ENCODE data around the gene USH1C. TPM values are rescaled to one million over a fixed set of nuclear protein-coding genes. Genes with fewer than 3 reads are reported as not detected.

The USH1C gene
- total RNA-seq, 1 experiment from 2014 or later, result not detected

- no peak overlapping the region for H3K27ac ChIP-seq (ENCODE audit: low read length)
- H2AFZ ChIP-seq (ENCODE audit: low read length), result no peak overlapping the region
- H3K9me3 ChIP-seq (ENCODE audit: low read length), result no peaks in the 10 kb centered on the region
- H3K79me2 ChIP-seq (ENCODE audit: low read length), result no peaks in the 10 kb centered on the region
- no peaks in the 10 kb centered on the region for H4K20me1 ChIP-seq (ENCODE audit: insufficient read depth, low read depth, low read length)
- H3K4me1 ChIP-seq (ENCODE audit: low read length), result peaks cover 4% of the 10 kb centered on the region
- DNase-seq, result no peak
- H3K9me2 ChIP-seq (replicated peaks; ENCODE audit: insufficient read depth, low read length), result no peaks in the 10 kb centered on the region
- no peaks in the 10 kb centered on the region for H3K27me3 ChIP-seq (ENCODE audit: low read length)
- no peak overlapping the region for H3K4me2 ChIP-seq (ENCODE audit: low read depth, low read length, poor library complexity, severe bottlenecking)
- no peak overlapping the region for H3K9ac ChIP-seq (ENCODE audit: low read length)
- H3K36me3 ChIP-seq (ENCODE audit: insufficient read depth, low read length), result no peaks in the 10 kb centered on the region
- H3K4me3 ChIP-seq (ENCODE audit: low read length), result no peak overlapping the region
Observed at GRCh38 chr11:17538054-17538453, 6.2 kb downstream of the USH1C start.

- H3K27ac ChIP-seq (ENCODE audit: low read length), result no peak overlapping the region
- H3K4me3 ChIP-seq (ENCODE audit: low read length), result no peak overlapping the region
- no peaks in the 10 kb centered on the region for H3K9me3 ChIP-seq (ENCODE audit: low read length)
- H3K4me2 ChIP-seq (ENCODE audit: low read depth, low read length, poor library complexity, severe bottlenecking), result no peak overlapping the region
- peaks cover 4% of the 10 kb centered on the region for H3K4me1 ChIP-seq (ENCODE audit: low read length)
- no peaks in the 10 kb centered on the region for H4K20me1 ChIP-seq (ENCODE audit: insufficient read depth, low read depth, low read length)
- no peak overlapping the region for H3K9ac ChIP-seq (ENCODE audit: low read length)
- H2AFZ ChIP-seq (ENCODE audit: low read length), result no peak overlapping the region
- no peaks in the 10 kb centered on the region for H3K9me2 ChIP-seq (replicated peaks; ENCODE audit: insufficient read depth, low read length)
- H3K79me2 ChIP-seq (ENCODE audit: low read length), result no peaks in the 10 kb centered on the region
- no peak for DNase-seq
- H3K27me3 ChIP-seq (ENCODE audit: low read length), result no peaks in the 10 kb centered on the region
- H3K36me3 ChIP-seq (ENCODE audit: insufficient read depth, low read length), result no peaks in the 10 kb centered on the region
Observed at GRCh38 chr11:17537261-17537660, 7.0 kb downstream of the USH1C start.

GRCh38 chr11:17535488-17535887, 8.7 kb downstream of the USH1C start:
- peaks cover 4% of the 10 kb centered on the region for H3K4me1 ChIP-seq (ENCODE audit: low read length)
- H3K79me2 ChIP-seq (ENCODE audit: low read length), result no peaks in the 10 kb centered on the region
- H3K9me2 ChIP-seq (replicated peaks; ENCODE audit: insufficient read depth, low read length), result no peaks in the 10 kb centered on the region
- no peak overlapping the region for H3K9ac ChIP-seq (ENCODE audit: low read length)
- H3K4me3 ChIP-seq (ENCODE audit: low read length), result no peak overlapping the region
- H3K27me3 ChIP-seq (ENCODE audit: low read length), result no peaks in the 10 kb centered on the region
- H4K20me1 ChIP-seq (ENCODE audit: insufficient read depth, low read depth, low read length), result no peaks in the 10 kb centered on the region
- no peak overlapping the region for H3K27ac ChIP-seq (ENCODE audit: low read length)
- DNase-seq, result no peak
- H2AFZ ChIP-seq (ENCODE audit: low read length), result no peak overlapping the region
- no peaks in the 10 kb centered on the region for H3K9me3 ChIP-seq (ENCODE audit: low read length)
- no peak overlapping the region for H3K4me2 ChIP-seq (ENCODE audit: low read depth, low read length, poor library complexity, severe bottlenecking)
- H3K36me3 ChIP-seq (ENCODE audit: insufficient read depth, low read length), result no peaks in the 10 kb centered on the region

DNA sequence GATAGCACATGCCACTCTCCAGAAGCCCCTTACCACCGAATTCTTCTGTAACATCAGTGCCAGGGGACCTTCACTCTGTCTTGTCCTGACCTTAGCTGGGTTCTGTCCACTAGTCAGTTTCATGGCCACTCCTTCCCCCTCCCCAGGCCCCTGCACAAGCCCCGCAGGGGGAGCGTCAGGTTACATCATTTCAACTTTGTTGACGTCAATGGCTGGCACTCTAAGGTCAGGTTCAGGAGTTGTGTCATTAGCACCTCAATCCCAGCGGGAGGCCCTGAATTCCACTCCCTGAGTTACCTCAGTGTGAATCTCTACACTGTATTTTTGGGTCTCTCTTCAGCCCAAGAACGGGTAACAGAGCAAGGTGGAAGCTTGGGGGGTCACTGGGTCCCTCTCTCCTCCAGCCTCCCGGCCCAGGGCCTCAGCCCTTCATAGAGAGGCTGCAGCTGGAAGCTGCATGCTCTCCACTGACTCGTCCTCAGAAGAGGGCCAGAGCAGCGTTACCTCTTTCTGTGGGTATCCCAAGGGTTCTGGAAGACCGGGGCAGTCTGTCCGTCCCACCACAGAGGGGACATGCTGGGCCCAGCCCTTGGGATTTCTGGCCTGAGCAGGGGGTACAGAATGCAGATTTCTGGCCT, 10.3 kb downstream of the USH1C start:
- no peak overlapping the region for H3K4me2 ChIP-seq (ENCODE audit: low read depth, low read length, poor library complexity, severe bottlenecking)
- no peak overlapping the region for H3K9ac ChIP-seq (ENCODE audit: low read length)
- no peak overlapping the region for H3K27ac ChIP-seq (ENCODE audit: low read length)
- peaks cover 4% of the 10 kb centered on the region for H3K4me1 ChIP-seq (ENCODE audit: low read length)
- H3K4me3 ChIP-seq (ENCODE audit: low read length), result no peak overlapping the region
- H4K20me1 ChIP-seq (ENCODE audit: insufficient read depth, low read depth, low read length), result no peaks in the 10 kb centered on the region
- H3K9me3 ChIP-seq (ENCODE audit: low read length), result no peaks in the 10 kb centered on the region
- no peaks in the 10 kb centered on the region for H3K27me3 ChIP-seq (ENCODE audit: low read length)
- H3K36me3 ChIP-seq (ENCODE audit: insufficient read depth, low read length), result no peaks in the 10 kb centered on the region
- DNase-seq, result no peak
- H2AFZ ChIP-seq (ENCODE audit: low read length), result no peak overlapping the region
- no peaks in the 10 kb centered on the region for H3K9me2 ChIP-seq (replicated peaks; ENCODE audit: insufficient read depth, low read length)
- no peaks in the 10 kb centered on the region for H3K79me2 ChIP-seq (ENCODE audit: low read length)

- Histone ChIP-seq H3K79me2 (ENCODE audit: low read length) (no peaks in the 10 kb centered on the region), H4K20me1 (ENCODE audit: insufficient read depth, low read depth, low read length) (no peaks in the 10 kb centered on the region), H3K27ac (ENCODE audit: low read length) (no peak overlapping the region), H3K4me3 (ENCODE audit: low read length) (no peak overlapping the region), H3K4me1 (ENCODE audit: low read length) (no peaks in the 10 kb centered on the region), H3K36me3 (ENCODE audit: insufficient read depth, low read length) (no peaks in the 10 kb centered on the region), H2AFZ (ENCODE audit: low read length) (no peak overlapping the region), H3K9me3 (ENCODE audit: low read length) (no peaks in the 10 kb centered on the region), H3K9me2 (replicated peaks; ENCODE audit: insufficient read depth, low read length) (no peaks in the 10 kb centered on the region), H3K4me2 (ENCODE audit: low read depth, low read length, poor library complexity, severe bottlenecking) (no peak overlapping the region), H3K9ac (ENCODE audit: low read length) (no peak overlapping the region), H3K27me3 (ENCODE audit: low read length) (no peaks in the 10 kb centered on the region)
- DNase-seq, result no peak
Observed at GRCh38 chr11:17533341-17533740, 10.9 kb downstream of the USH1C start.

DNA sequence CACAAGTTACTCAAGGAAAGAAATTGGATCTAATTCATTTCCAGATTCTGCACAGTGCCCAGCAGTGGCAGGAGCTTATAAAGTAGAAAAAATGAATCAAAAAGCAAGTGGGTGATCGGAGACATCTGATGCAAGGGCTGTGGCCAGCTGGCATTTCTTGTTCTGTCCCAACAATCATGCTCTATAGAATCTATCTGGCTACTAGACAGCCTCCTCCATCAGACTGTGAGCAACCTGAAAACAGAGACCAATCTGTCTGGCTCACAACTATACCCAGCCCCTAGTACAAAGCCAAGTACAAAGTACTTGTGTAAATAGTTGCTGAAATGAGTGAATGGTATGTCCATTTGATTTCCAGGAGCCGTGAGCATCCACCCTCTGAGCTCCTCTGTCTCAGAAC, 11.4 kb downstream of the USH1C start:
- Histone ChIP-seq H3K79me2 (ENCODE audit: low read length) (no peaks in the 10 kb centered on the region), H3K36me3 (ENCODE audit: insufficient read depth, low read length) (no peaks in the 10 kb centered on the region), H3K4me1 (ENCODE audit: low read length) (no peaks in the 10 kb centered on the region), H3K4me3 (ENCODE audit: low read length) (no peak overlapping the region), H3K9ac (ENCODE audit: low read length) (no peak overlapping the region), H3K9me2 (replicated peaks; ENCODE audit: insufficient read depth, low read length) (no peaks in the 10 kb centered on the region), H3K9me3 (ENCODE audit: low read length) (no peaks in the 10 kb centered on the region), H3K27ac (ENCODE audit: low read length) (no peak overlapping the region), H2AFZ (ENCODE audit: low read length) (no peak overlapping the region), H3K27me3 (ENCODE audit: low read length) (no peaks in the 10 kb centered on the region), H4K20me1 (ENCODE audit: insufficient read depth, low read depth, low read length) (no peaks in the 10 kb centered on the region), H3K4me2 (ENCODE audit: low read depth, low read length, poor library complexity, severe bottlenecking) (no peak overlapping the region)
- no peak for DNase-seq

- Histone ChIP-seq H3K9me2 (replicated peaks; ENCODE audit: insufficient read depth, low read length) (no peaks in the 10 kb centered on the region), H4K20me1 (ENCODE audit: insufficient read depth, low read depth, low read length) (no peaks in the 10 kb centered on the region), H3K9ac (ENCODE audit: low read length) (no peak overlapping the region), H3K79me2 (ENCODE audit: low read length) (no peaks in the 10 kb centered on the region), H3K36me3 (ENCODE audit: insufficient read depth, low read length) (no peaks in the 10 kb centered on the region), H3K4me3 (ENCODE audit: low read length) (no peak overlapping the region), H3K9me3 (ENCODE audit: low read length) (no peaks in the 10 kb centered on the region), H3K27me3 (ENCODE audit: low read length) (no peaks in the 10 kb centered on the region), H3K4me2 (ENCODE audit: low read depth, low read length, poor library complexity, severe bottlenecking) (no peak overlapping the region), H3K27ac (ENCODE audit: low read length) (no peak overlapping the region), H2AFZ (ENCODE audit: low read length) (no peak overlapping the region), H3K4me1 (ENCODE audit: low read length) (no peaks in the 10 kb centered on the region)
- no peak for DNase-seq
Observed at GRCh38 chr11:17531636-17532113, 12.5 kb downstream of the USH1C start.

- Histone ChIP-seq H3K27me3 (ENCODE audit: low read length) (no peaks in the 10 kb centered on the region), H3K9ac (ENCODE audit: low read length) (no peak overlapping the region), H3K4me1 (ENCODE audit: low read length) (no peaks in the 10 kb centered on the region), H3K27ac (ENCODE audit: low read length) (no peak overlapping the region), H3K4me3 (ENCODE audit: low read length) (no peak overlapping the region), H2AFZ (ENCODE audit: low read length) (no peak overlapping the region), H3K4me2 (ENCODE audit: low read depth, low read length, poor library complexity, severe bottlenecking) (no peak overlapping the region), H3K9me2 (replicated peaks; ENCODE audit: insufficient read depth, low read length) (no peaks in the 10 kb centered on the region), H3K36me3 (ENCODE audit: insufficient read depth, low read length) (no peaks in the 10 kb centered on the region), H4K20me1 (ENCODE audit: insufficient read depth, low read depth, low read length) (no peaks in the 10 kb centered on the region), H3K79me2 (ENCODE audit: low read length) (no peaks in the 10 kb centered on the region), H3K9me3 (ENCODE audit: low read length) (no peaks in the 10 kb centered on the region)
- DNase-seq, result no peak
Observed at GRCh38 chr11:17531071-17531600, 13.1 kb downstream of the USH1C start.

Measured in Karpas-422 (cell line).